ENCODE results near the gene MMP20. TPM values are rescaled to one million over a fixed set of nuclear protein-coding genes. Genes with fewer than 3 reads are reported as not detected.

Gene MMP20
- total RNA-seq, 4 donors from 2014 or later = not detected

GRCh38 chr11:102582140-102582539 is 43.0 kb downstream of the MMP20 start:
- 73 to 86% methylated on average over 1 of the region's 1 CpG for WGBS, 2 donors
- intact Hi-C loops (cut with DNase I) = no loop called here
- Histone ChIP-seq H3K9me3 (no peaks in the 10 kb centered on the region), H3K4me1 (no peaks in the 10 kb centered on the region), H3K27ac (no peak overlapping the region), H3K27me3 (no peaks in the 10 kb centered on the region), H3K36me3 (no peaks in the 10 kb centered on the region), H3K4me3 (no peak overlapping the region)
- TF ChIP-seq CTCF (IDR thresholded peaks at IDR 0.05) (no peak), POLR2A (IDR thresholded peaks at IDR 0.05) (no peak)
- DNase-seq = no peak

GRCh38 chr11:102581066-102581465 is 44.1 kb downstream of the MMP20 start:
- intact Hi-C loops (cut with DNase I) = no loop called here
- 79 to 87% methylated on average over 4 of the region's 4 CpGs for WGBS, 2 donors
- H3K4me3 ChIP-seq = no peak overlapping the region
- no peaks in the 10 kb centered on the region for H3K36me3 ChIP-seq
- H3K27me3 ChIP-seq = no peaks in the 10 kb centered on the region
- H3K27ac ChIP-seq = no peak overlapping the region
- no peak for DNase-seq
- H3K4me1 ChIP-seq = no peaks in the 10 kb centered on the region
- no peak for TF ChIP-seq POLR2A (IDR thresholded peaks at IDR 0.05)
- TF ChIP-seq CTCF (IDR thresholded peaks at IDR 0.05) = no peak
- no peaks in the 10 kb centered on the region for H3K9me3 ChIP-seq

- H3K4me1 ChIP-seq = no peaks in the 10 kb centered on the region
- H3K27ac ChIP-seq = no peak overlapping the region
- no peaks in the 10 kb centered on the region for H3K36me3 ChIP-seq
- no peak for DNase-seq
- H3K9me3 ChIP-seq = no peaks in the 10 kb centered on the region
- WGBS, 2 donors = 70% methylated on average over 3 of the region's 3 CpGs
- no peaks in the 10 kb centered on the region for H3K27me3 ChIP-seq
- no peak overlapping the region for H3K4me3 ChIP-seq
- no peak for TF ChIP-seq CTCF (IDR thresholded peaks at IDR 0.05)
- TF ChIP-seq POLR2A (IDR thresholded peaks at IDR 0.05) = no peak
- intact Hi-C loops (cut with DNase I) = no loop called here
These were observed 44.8 kb downstream of the MMP20 start for GRCh38 chr11:102580185-102580951.

- Histone ChIP-seq H3K9me3 (no peaks in the 10 kb centered on the region), H3K36me3 (no peaks in the 10 kb centered on the region), H3K4me3 (no peak overlapping the region), H3K27me3 (no peaks in the 10 kb centered on the region), H3K4me1 (no peaks in the 10 kb centered on the region), H3K27ac (no peak overlapping the region)
- 70 to 97% methylated on average over 2 of the region's 2 CpGs for WGBS, 2 donors
- TF ChIP-seq CTCF (IDR thresholded peaks at IDR 0.05) (no peak), POLR2A (IDR thresholded peaks at IDR 0.05) (no peak)
- intact Hi-C loops (cut with DNase I) = no loop called here
- no peak for DNase-seq
These were observed 47.4 kb downstream of the MMP20 start for GRCh38 chr11:102577723-102578122.

GRCh38 chr11:102577182-102577581 is 48.0 kb downstream of the MMP20 start:
- Histone ChIP-seq H3K9me3 (no peaks in the 10 kb centered on the region), H3K4me3 (no peak overlapping the region), H3K4me1 (no peaks in the 10 kb centered on the region), H3K36me3 (no peaks in the 10 kb centered on the region), H3K27ac (no peak overlapping the region), H3K27me3 (no peaks in the 10 kb centered on the region)
- no peak for DNase-seq
- intact Hi-C loops (cut with DNase I) = no loop called here
- no peak for TF ChIP-seq CTCF (IDR thresholded peaks at IDR 0.05)
- TF ChIP-seq POLR2A (IDR thresholded peaks at IDR 0.05) = no peak
